BLaER1 treated with 17β-estradiol and CSF1 and Interleukin-3, amounts not matched to agents 10 nM and 100 nM (cell line): Measurements from ENCODE around the gene UPP1.
A peak's percentile ranks its signal among the peaks of the same experiment; 100 is the strongest.
"Not testable (repeated sequence)": the region's sequence is repeated elsewhere in the genome, so short reads cannot be mapped to it uniquely, and the experiment has no call there.

Experiments used
- H3K27ac ChIP-seq, 11 experiments: shearing (Covaris generic); formaldehyde crosslinking; 2 replicates each; pipeline ENCODE4 v1.8.1; 2022
- H3K27me3 ChIP-seq, 11 experiments: shearing (Covaris generic); formaldehyde crosslinking; 2 replicates each; pipeline ENCODE4 v1.8.1; 2022
- H3K36me3 ChIP-seq, 11 experiments: shearing (Covaris generic); formaldehyde crosslinking; 2 replicates each; pipeline ENCODE4 v1.8.1; 2022
- H3K4me1 ChIP-seq, 10 experiments: shearing (Covaris generic); formaldehyde crosslinking; 2 replicates each; pipeline ENCODE4 v1.8.1; 2022
- H3K4me2 ChIP-seq, 11 experiments: shearing (Covaris generic); formaldehyde crosslinking; 2 replicates each; pipeline ENCODE4 v1.8.1; 2022
- H3K4me3 ChIP-seq, 10 experiments: shearing (Covaris generic); formaldehyde crosslinking; 2 replicates each; pipeline ENCODE4 v1.8.1; 2022
- H3K9ac ChIP-seq, 11 experiments: shearing (Covaris generic); formaldehyde crosslinking; 2 replicates each; pipeline ENCODE4 v1.8.1; 2022
- H3K9me3 ChIP-seq, 11 experiments: shearing (Covaris generic); formaldehyde crosslinking; replicated peaks in 1 of 11; 2 replicates each; pipeline ENCODE4 v1.8.1; 2022
- H4K20me1 ChIP-seq, 11 experiments: shearing (Covaris generic); formaldehyde crosslinking; 2 replicates each; pipeline ENCODE4 v1.8.1; 2022
- Cebpa-rat ChIP-seq, 11 experiments: shearing (Covaris generic); IDR thresholded peaks; 2 replicates each; pipeline ENCODE4 v1.8.1; 2022

UPP1 gene

DNA sequence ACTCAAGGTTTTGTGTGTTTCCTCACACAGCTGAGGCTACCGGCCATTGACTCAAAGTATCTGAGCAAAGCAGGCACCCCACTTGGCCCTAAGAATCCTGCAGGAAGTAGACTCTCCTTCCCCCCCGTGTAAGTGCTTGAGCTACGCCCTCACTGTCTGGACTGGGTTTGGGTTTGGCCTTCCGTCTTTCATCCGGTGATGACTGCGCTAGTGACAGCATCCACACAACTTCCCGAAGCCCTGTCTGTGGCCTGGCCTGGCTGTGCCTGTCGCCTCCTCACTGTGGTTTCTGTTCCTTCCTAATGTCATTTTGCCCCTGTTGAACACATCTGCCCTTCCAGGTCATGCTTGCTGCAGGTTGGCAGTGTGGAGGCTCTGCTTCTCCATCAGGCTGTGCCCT lies 39.2 kb upstream of the UPP1 start:
- Histone ChIP-seq H3K4me1 (peaks cover 0 to 18% (median 11%) of the 10 kb centered on the region in 10 experiments; a peak in 14 of 20 replicates), H3K9ac (no peak overlapping the region), H3K9me3 (no peaks in the 10 kb centered on the region), H3K4me2 (no peak overlapping the region), H4K20me1 (no peaks in the 10 kb centered on the region), H3K27me3 (no peaks in the 10 kb centered on the region), H3K4me3 (no peak overlapping the region), H3K36me3 (no peaks in the 10 kb centered on the region), H3K27ac (no peak overlapping the region)
- TF ChIP-seq Cebpa-rat (IDR thresholded peaks at IDR 0.05) = no peak

DNA sequence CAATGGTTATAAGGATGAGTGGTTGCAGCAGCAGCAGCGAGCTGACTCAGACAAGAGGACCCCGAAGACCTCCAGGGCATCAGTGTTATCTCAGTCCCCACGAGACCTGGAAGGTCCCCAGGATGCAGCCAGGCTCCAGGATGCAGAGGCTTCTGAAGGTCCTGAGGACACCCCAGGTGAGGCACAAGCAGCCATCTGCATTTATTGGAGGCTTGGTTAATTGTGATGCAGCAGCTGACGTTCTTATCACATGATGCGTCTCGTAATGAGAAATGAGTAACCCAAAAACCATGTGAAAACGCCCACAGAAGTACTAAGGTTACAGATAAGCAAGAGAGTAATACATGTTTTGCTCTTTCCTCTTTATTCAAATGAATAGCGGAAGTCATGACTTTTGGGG lies 36.3 kb upstream of the UPP1 start:
- no peak for TF ChIP-seq Cebpa-rat (IDR thresholded peaks at IDR 0.05)
- Histone ChIP-seq H3K27ac (no peak overlapping the region), H3K4me2 (no peak overlapping the region), H3K9me3 (peaks cover 0 to 15% (median 12%) of the 10 kb centered on the region in 11 experiments; a peak in 12 of 22 replicates), H3K9ac (no peak overlapping the region), H4K20me1 (no peaks in the 10 kb centered on the region), H3K4me3 (no peak overlapping the region), H3K4me1 (no peaks in the 10 kb centered on the region), H3K27me3 (no peaks in the 10 kb centered on the region), H3K36me3 (no peaks in the 10 kb centered on the region)

DNA sequence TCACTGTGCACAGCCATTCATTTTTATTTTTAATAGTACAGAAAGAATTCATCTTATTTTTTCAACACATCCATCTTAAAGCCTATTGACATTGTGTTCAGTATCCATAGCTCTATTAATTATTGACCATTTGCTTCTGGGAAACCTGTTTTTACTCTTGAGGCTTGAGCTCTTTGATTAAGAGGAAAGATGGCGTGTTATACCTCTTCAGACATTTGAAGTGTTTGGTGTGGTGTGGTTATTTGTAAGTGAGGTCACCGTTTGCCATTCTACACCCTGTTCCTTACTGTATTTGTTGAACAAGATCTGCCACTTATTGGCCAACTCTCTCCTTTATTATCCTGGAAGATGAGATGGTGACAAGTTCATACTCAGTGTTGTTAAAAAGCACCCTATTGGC lies 35.3 kb upstream of the UPP1 start:
- H3K4me3 ChIP-seq = no peak overlapping the region
- H3K36me3 ChIP-seq = no peaks in the 10 kb centered on the region
- H3K9ac ChIP-seq = no peak overlapping the region
- TF ChIP-seq Cebpa-rat (IDR thresholded peaks at IDR 0.05) = no peak
- no peaks in the 10 kb centered on the region for H4K20me1 ChIP-seq
- no peak overlapping the region for H3K4me2 ChIP-seq
- H3K27ac ChIP-seq = no peak overlapping the region
- H3K4me1 ChIP-seq = peaks cover under 1 to 4% (median 1%) of the 10 kb centered on the region in 10 experiments; a peak in 17 of 20 replicates
- H3K9me3 ChIP-seq = peaks cover 0 to 15% (median 12%) of the 10 kb centered on the region in 11 experiments; a peak in 12 of 22 replicates
- no peaks in the 10 kb centered on the region for H3K27me3 ChIP-seq

DNA sequence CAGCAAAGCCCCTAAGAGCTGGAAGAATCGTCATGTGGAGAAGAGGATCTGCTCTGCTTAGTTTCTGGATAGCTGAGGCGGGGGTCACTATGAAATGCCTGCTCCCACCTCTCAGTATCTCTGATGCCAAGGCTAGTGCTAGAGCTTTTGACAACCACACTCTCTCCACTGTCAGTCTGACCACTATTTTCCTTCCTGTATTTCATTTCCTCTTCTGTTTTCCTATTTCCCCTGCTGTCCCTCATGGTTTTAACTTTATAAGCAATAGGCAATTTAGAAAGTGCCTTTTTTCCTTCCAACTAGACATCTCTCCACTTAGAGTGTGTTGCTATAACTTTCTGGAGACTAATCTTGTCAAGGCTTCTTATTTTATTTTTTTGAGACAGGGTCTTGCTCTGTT lies 30.1 kb upstream of the UPP1 start:
- peak overlapping the region; percentile 13 to 70 (median 52) for H3K4me2 ChIP-seq
- no peak overlapping the region for H3K9ac ChIP-seq
- H3K36me3 ChIP-seq = no peaks in the 10 kb centered on the region

DNA sequence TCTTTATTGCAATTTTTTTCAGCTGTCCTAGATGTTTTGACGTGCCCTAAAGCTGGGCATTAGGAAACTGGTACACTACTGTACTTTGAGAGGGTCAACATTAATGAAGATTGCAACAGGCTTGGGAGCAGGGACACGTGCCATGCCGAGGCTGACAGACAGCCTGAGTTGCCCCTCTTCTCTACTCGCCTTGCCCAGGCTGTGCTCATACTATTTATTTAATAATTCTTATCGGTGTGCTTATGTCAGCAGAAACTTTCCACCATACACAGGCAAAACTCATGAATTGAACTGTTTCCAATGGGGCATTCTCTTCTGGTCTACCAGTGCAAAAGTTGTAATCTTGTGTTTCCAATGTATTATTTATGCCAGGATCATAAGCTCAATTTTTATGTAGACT lies 29.4 kb upstream of the UPP1 start:
- Histone ChIP-seq H3K27ac (no peak overlapping the region), H3K4me3 (no peak overlapping the region), H3K9ac (no peak overlapping the region), H3K4me1 (peaks cover 7 to 14% (median 10%) of the 10 kb centered on the region in 10 experiments), H3K4me2 (peak overlapping the region in 8 of 11 experiments; percentile 13 to 68 (median 44); a peak in 9 of 22 replicates), H3K9me3 (peaks cover 0 to 26% (median 12%) of the 10 kb centered on the region in 11 experiments; a peak in 13 of 22 replicates), H3K36me3 (no peaks in the 10 kb centered on the region), H4K20me1 (no peaks in the 10 kb centered on the region), H3K27me3 (no peaks in the 10 kb centered on the region)
- TF ChIP-seq Cebpa-rat (IDR thresholded peaks at IDR 0.05) = no peak

More for the DNA sequence above, 30.1 kb upstream of the UPP1 start:
- TF ChIP-seq Cebpa-rat (IDR thresholded peaks at IDR 0.05) = no peak
- peaks cover 0 to 25% (median 12%) of the 10 kb centered on the region in 11 experiments; a peak in 13 of 22 replicates for H3K9me3 ChIP-seq
- H3K27ac ChIP-seq = no peak overlapping the region
- peaks cover 7 to 14% (median 10%) of the 10 kb centered on the region in 10 experiments for H3K4me1 ChIP-seq
- H3K4me3 ChIP-seq = no peak overlapping the region
- no peaks in the 10 kb centered on the region for H3K27me3 ChIP-seq
- no peaks in the 10 kb centered on the region for H4K20me1 ChIP-seq

DNA sequence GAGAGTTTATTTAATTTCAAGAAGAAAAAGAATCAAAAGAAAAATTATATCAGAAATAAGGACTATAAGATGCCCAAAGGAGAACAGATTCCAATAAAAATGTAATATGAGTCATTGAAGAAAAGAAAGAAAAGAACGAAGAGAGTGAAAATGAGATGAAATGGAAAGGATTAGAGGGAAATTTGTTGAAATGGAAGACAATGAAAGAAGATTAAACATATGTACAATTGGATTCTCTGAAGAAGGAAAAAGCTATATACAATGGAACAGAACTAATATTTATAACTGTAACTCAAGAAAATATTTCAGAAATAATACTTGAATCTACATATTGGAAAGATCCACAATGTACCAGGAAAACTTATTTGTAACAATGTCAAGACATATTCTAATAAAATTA lies 25.1 kb upstream of the UPP1 start:
- TF ChIP-seq Cebpa-rat (IDR thresholded peaks at IDR 0.05) = no peak
- Histone ChIP-seq H3K27me3 (no peaks in the 10 kb centered on the region), H3K4me2 (no peak overlapping the region), H3K9me3 (peaks cover 0 to 10% (median 0%) of the 10 kb centered on the region in 11 experiments; a peak in 2 of 22 replicates), H3K9ac (no peak overlapping the region), H4K20me1 (no peaks in the 10 kb centered on the region), H3K36me3 (no peaks in the 10 kb centered on the region), H3K4me3 (no peak overlapping the region), H3K4me1 (peaks cover 5 to 24% (median 6%) of the 10 kb centered on the region in 10 experiments), H3K27ac (no peak overlapping the region)

DNA sequence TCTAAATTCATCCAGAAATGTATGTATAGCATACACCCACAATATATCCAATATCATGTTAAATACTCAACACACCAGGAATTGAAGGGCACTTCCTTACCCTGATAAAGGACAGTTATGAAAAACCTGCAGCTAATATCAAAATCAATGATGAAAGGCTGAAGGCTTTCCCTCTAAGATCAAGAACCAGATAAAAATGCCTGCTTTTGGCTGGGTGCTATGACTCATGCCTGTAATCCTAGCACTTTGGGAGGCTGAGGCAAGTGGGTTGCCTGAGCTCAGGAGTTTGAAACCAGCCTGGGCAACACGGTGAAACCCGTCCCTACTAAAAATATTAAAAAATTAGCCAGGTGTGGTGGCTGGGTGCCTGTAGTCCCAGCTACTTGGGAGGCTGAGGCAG lies 21.6 kb upstream of the UPP1 start:
- Histone ChIP-seq H3K27me3 (no peaks in the 10 kb centered on the region), H3K36me3 (no peaks in the 10 kb centered on the region), H3K9ac (no peak overlapping the region), H3K4me2 (no peak overlapping the region), H3K9me3 (peaks cover 0 to 10% (median 0%) of the 10 kb centered on the region in 11 experiments; a peak in 2 of 22 replicates), H4K20me1 (no peaks in the 10 kb centered on the region), H3K4me3 (no peak overlapping the region), H3K27ac (no peak overlapping the region), H3K4me1 (peaks cover 0 to 16% (median 0%) of the 10 kb centered on the region in 10 experiments; a peak in 3 of 20 replicates)
- no peak for TF ChIP-seq Cebpa-rat (IDR thresholded peaks at IDR 0.05)

DNA sequence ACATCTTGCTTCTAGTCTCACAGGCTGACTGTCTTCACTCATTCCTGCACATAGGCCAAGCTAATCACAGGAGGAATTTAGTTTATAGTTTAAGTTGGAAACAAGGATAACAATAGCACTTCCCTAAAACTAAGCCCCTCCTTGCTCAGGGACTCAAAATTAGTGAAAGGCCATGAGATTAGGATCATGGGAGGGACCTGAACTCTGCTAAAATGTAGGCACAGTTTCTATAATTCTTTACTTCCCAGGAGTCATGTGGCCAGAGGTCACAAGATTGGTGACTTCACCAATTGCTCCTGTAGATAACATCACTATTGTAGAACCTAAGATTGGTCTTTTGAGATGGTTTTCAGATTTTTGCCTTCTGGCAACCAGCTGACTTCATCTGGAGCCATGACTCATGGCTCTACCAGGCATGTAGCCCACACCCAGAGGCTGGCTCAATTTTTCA lies 14.8 kb upstream of the UPP1 start:
- H3K27me3 ChIP-seq = no peaks in the 10 kb centered on the region
- H3K4me1 ChIP-seq = peaks cover 0 to 25% (median 0%) of the 10 kb centered on the region in 10 experiments; a peak in 5 of 20 replicates
- H4K20me1 ChIP-seq = no peaks in the 10 kb centered on the region
- no peak for TF ChIP-seq Cebpa-rat (IDR thresholded peaks at IDR 0.05)
- no peak overlapping the region for H3K9ac ChIP-seq
- peak overlapping the region in 3 of 11 experiments; percentile 6 to 14 (median 8); a peak in 3 of 22 replicates for H3K27ac ChIP-seq
- peak overlapping the region in 2 of 11 experiments; percentile 44 to 52; a peak in 4 of 22 replicates for H3K4me2 ChIP-seq
- H3K9me3 ChIP-seq = 0 out of 22 replicates have a peak, but pooled peaks cover 0 to 4% (median 0%) of the 10 kb centered on the region in 11 experiments
- no peaks in the 10 kb centered on the region for H3K36me3 ChIP-seq
- no peak overlapping the region for H3K4me3 ChIP-seq

DNA sequence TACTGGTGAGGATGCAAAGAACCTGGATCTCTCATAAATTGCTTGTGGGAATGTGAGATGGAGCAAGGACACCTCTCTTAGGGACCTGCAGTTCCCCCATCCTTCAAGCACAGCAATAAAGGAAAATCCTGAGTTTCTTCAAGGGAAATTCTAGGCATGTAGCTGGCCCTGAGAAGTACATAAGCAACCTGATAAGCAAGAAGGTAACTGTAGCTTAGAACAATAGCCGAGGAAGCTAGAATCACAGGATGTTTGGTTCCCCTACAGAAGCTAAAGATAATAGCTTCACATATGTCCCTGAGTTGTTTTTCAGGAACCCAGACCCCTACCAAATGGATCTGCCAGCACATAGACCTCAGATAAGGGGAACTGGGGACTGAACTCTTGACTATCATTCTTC lies 11.6 kb upstream of the UPP1 start:
- H3K9ac ChIP-seq = no peak overlapping the region
- no peaks in the 10 kb centered on the region for H4K20me1 ChIP-seq
- H3K4me2 ChIP-seq = no peak overlapping the region
- H3K4me3 ChIP-seq = no peak overlapping the region
- no peaks in the 10 kb centered on the region for H3K9me3 ChIP-seq
- peaks cover 0 to under 1% (median 0%) of the 10 kb centered on the region in 11 experiments; a peak in 1 of 22 replicates for H3K27me3 ChIP-seq
- TF ChIP-seq Cebpa-rat (IDR thresholded peaks at IDR 0.05) = no peak
- no peaks in the 10 kb centered on the region for H3K36me3 ChIP-seq
- H3K4me1 ChIP-seq = peaks cover 0 to 32% (median 0%) of the 10 kb centered on the region in 10 experiments; a peak in 6 of 20 replicates
- no peak overlapping the region for H3K27ac ChIP-seq

DNA sequence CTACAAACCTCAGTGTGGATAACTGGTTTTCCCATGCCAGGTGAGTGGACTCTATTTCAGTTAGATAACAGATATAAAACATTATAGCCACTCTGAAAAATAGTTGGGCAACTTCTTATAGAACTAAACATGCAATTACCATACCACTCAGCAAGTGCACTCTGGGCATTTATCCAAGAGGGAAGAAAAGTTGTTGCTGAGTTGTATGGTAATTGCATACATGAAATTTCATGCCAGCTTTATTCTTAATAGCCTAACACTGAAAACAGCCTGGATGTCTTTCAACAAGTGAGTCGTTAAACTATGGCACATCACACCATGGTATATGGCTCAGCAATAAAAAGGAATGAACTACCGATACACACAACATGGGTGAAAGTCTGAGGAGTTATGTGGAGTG lies 10.6 kb upstream of the UPP1 start:
- Histone ChIP-seq H3K36me3 (no peaks in the 10 kb centered on the region), H3K27me3 (peaks cover 0 to 11% (median 0%) of the 10 kb centered on the region in 11 experiments; a peak in 3 of 22 replicates), H3K9me3 (no peaks in the 10 kb centered on the region), H4K20me1 (no peaks in the 10 kb centered on the region), H3K27ac (no peak overlapping the region), H3K4me2 (peak overlapping the region in 1 of 11 experiments; percentile 29; a peak in 3 of 22 replicates), H3K4me3 (no peak overlapping the region), H3K9ac (no peak overlapping the region), H3K4me1 (peaks cover 0 to 36% (median 2%) of the 10 kb centered on the region in 10 experiments; a peak in 9 of 20 replicates)
- TF ChIP-seq Cebpa-rat (IDR thresholded peaks at IDR 0.05) = no peak

DNA sequence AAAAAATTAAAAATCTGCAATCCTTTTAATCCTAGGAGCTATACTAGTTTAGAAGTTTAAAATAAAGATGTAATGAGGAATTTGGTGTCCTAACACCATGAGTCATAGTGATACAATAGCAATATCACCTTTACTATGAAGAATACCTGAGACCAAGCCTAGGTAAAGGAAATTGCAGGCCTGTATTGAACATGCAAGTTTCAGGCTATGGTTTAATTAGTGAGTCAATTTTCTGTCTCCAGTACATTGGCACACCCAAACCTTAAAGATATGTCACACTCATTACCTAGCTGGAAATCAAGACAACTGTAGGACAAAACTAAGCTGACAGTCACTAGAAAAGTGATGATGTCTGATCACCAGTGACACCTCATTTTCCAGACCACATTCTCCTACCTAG lies 6.7 kb upstream of the UPP1 start:
- H3K4me2 ChIP-seq, H3K27ac ChIP-seq, H3K9ac ChIP-seq, H3K9me3 ChIP-seq, H4K20me1 ChIP-seq, H3K4me3 ChIP-seq, H3K36me3 ChIP-seq: not testable (repeated sequence)
- Histone ChIP-seq H3K27me3 (peaks cover 0 to 22% (median 11%) of the 10 kb centered on the region in 11 experiments; a peak in 12 of 22 replicates), H3K4me1 (peaks cover 25 to 63% (median 37%) of the 10 kb centered on the region in 10 experiments)
